Testis (tissue), 2 donors: Measurements from ENCODE around the gene ADCK2.

Experiments
- CTCF ChIP-seq, 3 experiments: fragments of 450-650 bp in 2 of 3; fragments of 200-600 bp in 1 of 3; sonication (generic) in 1 of 3; IDR thresholded peaks; one replicate each; pipeline ENCODE4 v1.5.1; 2016 to 2019; ENCODE audit warnings: antibody characterized with exemption in 3 of 3, mild to moderate bottlenecking in 2 of 3, moderate library complexity in 1 of 3
- POLR2A ChIP-seq: fragments of 450-650 bp; IDR thresholded peaks from one replicate; pipeline ENCODE4 v1.6.1; 2017; ENCODE audit warnings: antibody characterized with exemption, mild to moderate bottlenecking, moderate library complexity

- TF ChIP-seq CTCF (IDR thresholded peaks at IDR 0.05) (no peak), POLR2A (no peak)
These were observed 49.5 kb downstream of the ADCK2 start for GRCh38 chr7:140722254-140722653.
